Kidney capillary endothelial cell (primary cell): ENCODE data around the gene ARAP1.
A peak's percentile ranks its signal among the peaks of the same experiment; 100 is the strongest.

Source experiments
- DNase-seq: peaks from one replicate; pipeline ENCODE4 v3.0.0-alpha.2; 2018; ENCODE audit warnings: low spot score

The ARAP1 gene

DNA sequence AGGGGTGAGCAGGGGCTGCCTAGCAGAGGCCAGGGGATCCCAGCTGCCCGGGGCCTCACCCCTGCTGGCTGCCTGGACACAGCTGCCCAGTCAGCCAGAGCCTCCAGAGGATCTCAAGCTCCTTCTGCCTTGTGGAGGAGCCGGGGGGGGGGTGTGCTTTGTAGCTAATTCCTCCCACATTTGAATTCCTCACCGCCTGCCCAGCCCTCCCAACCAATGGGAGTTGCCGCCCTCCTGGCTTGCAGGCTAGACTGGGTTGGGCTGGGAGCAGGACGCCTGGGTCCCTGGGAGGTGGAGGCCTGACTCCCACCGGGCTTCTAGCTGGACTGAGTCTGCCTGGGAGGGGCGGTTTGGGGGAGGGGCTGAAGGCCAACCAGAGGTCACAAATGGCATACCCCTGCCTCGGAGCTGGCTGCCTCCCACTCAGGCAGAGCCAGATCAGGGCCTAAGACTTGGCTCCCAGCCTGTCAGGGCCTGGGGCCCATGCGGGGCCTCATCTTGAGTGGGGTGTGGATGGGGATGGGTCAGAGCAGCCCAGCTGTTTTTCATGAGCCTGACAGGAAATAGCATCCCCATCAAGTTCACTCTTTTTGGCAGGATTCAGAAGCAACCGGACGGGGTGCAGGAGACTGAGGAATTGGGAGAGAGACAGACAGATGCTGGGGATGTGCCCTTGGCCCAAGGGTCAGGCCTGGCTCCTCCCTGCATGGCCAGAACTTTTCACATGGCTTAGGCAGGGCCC, 48.8 kb downstream of the ARAP1 start:
- no peak for DNase-seq

DNA sequence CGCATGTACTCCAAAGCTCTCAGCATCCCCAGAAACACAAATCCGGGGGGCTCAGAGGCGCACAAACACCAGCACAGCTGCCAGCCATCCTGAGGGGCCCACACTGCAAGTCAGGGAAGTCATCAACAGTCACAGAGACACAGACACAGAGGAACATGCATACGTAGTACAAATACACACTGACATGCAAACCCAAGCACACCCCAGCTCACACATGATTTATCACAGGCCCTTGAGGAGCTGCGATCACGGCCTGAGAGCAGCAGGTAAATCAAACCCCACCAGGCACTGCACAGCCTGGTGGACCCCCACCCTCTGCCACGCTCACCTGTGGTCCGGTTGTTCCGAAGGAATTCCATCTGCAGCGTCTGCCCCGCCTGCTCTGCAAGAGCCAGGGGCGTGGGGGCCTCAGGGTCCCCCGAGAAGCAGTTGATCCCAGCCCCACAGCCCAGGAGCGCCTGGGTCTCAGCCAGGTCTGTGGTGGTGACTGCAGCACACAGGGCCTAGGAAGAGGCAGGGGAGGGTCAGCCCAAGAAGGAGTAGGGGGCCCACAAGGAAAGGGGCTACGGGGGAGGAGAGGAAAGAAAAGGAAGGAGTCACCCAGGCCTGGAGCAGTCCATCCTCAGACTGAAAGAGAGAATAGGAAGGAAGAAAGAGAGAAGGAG, 49.5 kb downstream of the ARAP1 start:
- no peak for DNase-seq

DNA sequence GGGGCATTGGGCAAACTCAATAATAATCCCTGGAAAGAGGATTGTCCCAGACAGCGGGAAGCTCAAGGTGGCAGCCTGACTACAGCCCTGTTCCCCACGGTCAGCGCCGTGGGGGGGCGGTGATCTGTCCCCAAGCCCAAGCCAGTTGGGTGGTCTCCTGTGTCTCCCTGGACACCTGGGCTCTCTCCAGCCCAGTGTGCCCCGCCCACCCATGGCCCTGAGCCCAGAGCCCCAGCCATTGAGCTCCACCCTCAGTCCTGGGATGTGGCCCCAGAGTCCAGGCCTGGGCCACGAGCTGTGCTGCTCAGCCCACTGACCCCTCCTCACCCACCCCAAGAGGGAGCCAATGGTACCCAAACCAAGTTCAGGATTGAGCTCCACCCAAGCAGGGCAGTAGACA, 50.1 kb downstream of the ARAP1 start:
- no peak for DNase-seq

DNA sequence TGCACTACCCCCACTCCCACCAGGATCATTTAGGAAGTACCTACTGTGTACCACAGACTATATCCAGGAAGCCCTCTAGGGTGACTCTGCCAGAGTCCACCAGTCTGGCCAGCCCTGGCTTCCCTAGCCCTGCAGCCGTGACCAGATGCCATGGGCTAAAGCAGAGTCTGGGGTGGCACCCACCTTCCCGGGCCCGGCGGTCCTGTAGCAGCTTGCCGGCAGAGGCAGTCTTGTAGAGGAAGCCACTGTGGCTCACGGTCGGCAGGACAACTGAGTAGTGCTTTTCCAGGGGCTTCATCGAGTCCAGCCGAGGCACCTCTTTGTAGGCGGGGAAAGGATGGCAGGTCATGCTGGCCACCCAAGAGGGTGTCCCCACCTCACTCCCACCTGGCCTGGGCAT, 50.7 kb downstream of the ARAP1 start:
- DNase-seq: no peak

DNA sequence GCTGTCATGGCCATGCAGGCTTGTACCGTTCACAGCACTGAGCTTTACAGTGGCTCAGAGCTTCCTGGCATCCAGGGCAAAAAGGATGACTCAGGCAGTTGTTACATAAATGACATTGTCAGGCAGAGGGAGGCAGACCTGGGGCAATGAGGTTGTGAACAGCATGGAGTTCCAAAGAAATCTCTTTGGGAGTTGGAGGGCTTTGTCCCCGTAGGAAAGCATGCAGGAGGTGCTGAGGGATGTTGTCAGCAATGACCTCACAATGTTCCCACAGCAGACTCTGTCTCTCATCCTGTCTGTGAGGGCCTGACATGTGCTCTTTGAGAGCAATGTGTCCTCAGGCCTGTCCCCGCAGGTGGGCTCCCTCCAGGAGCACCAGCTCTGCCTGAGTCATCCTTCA, 52.1 kb downstream of the ARAP1 start:
- peak; percentile 44 for DNase-seq

DNA sequence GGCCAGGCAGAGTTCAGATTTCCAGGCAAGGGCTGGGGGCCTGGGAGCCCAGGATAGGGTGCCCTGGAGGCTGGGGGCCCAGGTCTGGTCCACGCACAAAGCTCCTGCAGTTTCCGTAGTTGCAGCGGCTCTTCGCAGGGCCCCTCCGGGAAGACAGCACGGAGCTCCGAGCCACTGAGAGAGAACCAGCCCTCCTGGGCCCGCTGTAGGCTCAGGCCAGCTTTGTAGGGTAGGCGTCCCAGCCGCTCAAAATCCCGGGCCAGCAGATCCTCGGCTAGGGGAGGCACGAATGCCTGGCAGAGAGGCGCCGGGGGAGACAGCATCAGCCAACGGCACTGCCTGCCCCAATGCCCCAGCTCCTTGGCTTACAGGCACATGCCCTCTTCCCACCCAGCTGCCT, 54.4 kb downstream of the ARAP1 start:
- no peak for DNase-seq

DNA sequence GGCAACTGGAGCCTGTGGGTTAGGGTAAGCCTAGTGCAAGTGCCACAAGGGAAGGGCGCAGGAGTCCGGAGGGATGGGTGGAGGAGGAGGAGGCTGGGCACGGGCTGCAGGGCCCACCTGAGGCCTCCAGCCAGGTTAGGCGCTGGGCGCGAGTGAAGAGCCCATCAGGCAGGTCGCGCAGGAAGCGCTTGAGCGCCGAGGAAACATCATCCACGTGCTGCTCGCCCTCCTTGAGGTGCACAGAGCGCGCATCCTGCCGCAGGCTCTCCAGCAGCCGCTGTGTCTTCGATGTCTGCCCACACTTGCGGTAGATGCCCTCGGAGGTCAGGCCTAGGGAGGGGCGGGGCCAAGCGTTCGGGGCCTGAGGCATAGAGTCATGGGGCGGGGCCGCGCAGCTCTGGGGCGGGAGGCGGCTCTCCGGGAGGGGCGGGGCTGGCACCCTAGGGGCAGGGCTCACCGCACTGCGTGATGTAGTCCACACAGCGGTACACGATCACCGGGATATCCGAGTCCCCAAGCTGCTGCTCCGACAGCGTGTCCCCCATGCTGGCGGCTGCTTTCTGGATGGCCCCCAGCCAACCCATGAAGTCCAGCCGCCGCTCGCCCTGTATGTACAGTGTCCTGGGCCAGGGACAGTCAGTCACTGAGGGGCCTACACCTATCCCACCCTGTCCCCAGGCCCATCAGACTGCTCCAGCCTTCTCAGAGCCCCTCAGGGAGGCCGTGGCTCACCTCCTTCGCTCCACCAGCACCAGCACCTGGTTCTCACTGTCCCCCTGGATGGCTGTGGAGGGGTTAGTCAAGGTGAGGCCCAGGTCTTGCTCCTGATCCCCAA, 55.1 kb downstream of the ARAP1 start:
- no peak for DNase-seq

DNA sequence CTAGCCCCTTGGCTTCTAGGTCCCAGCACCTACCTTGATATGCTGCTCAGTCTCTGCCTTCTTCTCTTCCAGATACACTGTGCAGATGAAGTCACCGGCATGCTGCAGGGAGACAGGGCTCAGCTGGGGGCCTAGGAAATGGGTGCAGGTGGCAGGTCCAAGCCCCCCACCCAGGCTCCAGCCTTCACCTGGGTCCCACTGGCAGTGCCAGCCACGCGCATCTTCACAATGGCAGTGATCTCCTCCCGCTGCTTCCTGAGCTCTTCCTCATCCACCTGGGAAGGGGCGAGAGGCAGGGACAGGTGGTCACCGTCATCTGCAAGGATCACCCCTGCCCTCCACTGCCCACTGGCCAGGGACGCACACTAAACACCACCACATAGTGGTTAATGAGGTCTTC, 56.9 kb downstream of the ARAP1 start:
- DNase-seq: no peak

DNA sequence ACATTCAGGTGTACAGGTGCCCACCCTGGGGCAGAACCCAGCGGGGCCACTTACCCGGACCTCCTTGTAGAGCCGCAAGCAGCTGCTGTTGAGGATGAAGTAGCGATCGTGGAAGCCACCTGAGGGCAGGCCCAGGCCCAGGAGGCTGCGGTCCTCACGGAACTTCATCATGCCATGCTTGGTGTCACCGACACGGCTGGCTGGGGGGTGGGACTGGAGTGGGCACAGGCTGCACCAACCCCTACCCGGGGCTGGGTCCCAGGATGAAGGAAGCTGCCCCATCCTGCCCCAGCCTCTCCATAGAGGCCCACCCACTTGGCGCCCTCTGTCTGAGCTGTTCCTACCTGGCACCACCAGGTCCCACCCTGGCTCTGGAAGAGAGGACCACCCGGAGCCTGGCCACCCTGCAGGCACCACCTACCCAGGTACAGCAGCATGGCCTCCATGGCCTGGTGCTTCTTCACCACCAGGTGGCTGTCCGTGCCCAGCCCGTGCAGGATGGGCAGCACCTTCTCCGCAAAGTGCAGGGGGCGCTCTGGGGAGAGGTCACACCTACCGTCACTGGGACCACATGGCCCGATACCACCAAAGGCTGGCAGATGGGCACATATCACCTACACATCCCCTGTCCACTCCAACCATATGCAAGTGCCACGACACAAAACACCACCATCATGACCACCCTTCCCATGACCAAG, 58.8 kb downstream of the ARAP1 start:
- DNase-seq: no peak

DNA sequence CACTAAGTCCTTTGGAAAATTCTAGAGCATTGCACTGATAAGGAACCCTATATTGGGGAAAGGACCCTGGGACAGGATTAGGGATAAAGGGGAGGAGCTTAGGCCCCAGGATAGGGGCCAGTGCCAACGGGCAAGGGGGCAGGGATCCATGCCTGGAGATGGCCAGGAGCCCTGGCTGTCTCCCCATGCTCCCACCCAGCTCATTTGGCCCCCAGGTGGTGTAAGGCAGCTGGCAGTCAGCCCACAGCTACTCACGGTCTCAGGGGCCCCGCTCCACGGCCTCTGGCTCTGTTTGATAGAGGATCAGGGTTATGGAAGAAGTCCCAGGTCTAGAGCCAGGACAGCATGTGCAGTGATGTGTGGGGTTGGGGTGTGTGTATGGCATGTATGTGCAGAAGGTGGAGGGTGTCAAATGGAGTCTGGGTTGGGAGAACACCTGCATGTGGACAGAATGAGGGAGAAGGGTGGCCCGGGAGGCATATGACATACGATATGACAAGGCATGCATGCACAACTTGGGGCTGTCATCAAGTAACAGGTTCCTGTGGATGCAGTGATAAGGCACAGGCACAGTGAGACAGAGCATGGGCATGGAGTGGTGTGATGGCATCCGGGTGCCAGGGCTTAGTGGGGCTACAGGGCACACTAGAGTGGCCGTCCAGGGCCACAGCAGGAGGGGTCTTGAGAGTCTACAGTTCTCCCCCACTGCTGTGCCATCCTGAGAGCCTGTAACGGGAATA, 59.5 kb downstream of the ARAP1 start:
- no peak for DNase-seq

DNA sequence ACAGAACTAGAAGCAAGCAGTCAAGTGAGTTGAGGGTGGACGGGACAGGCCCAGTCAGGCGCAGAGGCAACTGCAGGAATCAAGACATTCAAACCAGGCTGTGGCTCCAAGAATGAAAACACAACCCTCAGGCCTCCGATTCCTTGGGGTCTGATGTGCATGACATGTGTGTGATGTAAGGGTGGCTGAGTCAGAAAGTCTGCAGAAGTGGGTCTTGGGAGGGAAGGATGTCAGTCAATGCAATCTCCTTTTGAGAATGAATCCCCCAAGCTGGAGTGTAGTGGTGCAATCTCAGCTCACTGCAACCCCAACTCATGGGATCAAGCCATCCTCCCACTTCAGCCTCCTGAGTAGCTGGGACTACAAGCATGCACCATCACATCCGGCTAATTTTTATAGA, 62.0 kb downstream of the ARAP1 start:
- DNase-seq: no peak

DNA sequence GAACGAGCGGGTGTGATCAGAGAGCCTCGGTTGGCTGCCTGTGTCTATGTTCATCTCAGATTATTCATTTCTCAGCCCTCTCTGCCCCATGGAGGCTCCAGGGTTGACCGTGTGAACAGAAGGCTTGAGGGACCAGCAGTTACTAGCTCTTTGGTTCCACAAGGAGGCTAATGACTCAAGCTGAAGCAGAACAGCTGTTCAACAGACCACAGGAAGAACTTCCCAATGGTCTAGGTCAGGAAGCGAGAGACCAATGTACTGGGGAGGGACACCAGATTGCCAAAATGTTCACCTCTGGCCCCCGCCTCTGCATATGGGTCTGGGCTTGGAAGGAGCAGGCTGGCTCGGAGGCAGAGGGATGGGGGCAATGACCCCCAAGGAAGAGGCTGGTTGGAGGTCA, 63.3 kb downstream of the ARAP1 start:
- no peak for DNase-seq

DNA sequence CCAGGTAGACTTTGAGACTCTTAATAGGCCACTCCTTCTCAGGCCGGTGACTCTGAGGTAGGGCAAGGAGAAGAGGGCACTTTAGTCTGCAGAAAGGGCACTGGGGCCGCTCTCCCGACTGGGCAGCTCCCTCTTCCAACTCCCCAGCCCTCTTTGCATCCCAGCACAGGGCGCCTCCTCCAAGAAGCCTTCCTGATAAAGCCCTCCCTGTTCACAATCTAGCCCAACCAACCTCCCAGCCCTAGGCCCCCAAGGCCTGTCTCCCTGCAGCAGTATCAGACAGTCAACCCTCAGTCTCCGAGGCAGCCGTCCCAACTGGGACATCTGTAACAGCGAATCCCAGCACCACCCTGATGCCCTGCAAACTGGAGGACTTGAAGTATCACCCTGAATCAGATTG, 63.7 kb downstream of the ARAP1 start:
- no peak for DNase-seq

DNA sequence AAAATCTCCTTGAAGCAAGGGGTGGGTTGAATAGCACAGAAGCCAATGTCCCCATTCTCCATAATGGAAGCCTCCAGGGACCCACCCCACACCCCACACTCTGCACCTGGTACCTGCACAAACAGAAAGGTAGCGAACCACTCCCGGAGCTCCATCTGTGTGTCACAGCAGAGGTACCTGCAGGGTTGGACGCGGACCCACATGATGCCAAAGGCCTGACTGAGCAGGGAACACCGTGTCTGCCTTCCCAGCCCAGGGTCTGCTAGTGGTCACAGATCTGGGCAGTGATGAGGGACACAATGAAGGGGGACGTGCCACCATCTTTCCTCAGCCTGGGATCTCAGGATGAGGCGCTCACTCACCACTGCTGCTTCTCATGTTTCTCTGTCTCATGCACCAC, 64.9 kb downstream of the ARAP1 start:
- DNase-seq: no peak

DNA sequence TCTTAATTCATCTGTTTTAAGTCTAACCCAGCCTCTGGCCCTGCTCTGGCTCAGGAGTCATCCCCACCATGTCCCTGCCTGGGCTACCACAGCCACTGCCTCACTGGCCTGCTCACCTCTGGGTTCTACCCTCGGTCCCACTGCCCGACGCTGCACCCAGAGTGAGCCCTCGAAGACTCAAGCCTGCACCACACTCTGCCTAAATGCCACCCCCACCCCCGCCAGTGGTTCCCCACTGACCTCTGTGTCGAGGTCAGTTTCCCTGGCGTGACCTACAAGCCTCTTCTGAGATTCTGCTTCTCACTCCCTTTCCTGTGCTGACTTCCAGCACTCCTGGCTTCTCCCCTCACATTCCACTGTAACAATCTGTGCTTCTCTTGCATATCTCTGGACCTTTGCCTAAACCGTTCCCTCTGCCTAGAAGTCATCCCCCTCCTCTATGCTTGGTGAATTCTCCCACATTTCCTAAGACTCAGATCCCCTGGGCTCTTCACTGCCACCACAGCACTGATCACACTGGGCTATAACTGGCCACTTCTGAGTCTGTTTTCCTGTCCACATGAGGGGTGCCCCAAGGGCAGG, 65.5 kb downstream of the ARAP1 start:
- DNase-seq: no peak

DNA sequence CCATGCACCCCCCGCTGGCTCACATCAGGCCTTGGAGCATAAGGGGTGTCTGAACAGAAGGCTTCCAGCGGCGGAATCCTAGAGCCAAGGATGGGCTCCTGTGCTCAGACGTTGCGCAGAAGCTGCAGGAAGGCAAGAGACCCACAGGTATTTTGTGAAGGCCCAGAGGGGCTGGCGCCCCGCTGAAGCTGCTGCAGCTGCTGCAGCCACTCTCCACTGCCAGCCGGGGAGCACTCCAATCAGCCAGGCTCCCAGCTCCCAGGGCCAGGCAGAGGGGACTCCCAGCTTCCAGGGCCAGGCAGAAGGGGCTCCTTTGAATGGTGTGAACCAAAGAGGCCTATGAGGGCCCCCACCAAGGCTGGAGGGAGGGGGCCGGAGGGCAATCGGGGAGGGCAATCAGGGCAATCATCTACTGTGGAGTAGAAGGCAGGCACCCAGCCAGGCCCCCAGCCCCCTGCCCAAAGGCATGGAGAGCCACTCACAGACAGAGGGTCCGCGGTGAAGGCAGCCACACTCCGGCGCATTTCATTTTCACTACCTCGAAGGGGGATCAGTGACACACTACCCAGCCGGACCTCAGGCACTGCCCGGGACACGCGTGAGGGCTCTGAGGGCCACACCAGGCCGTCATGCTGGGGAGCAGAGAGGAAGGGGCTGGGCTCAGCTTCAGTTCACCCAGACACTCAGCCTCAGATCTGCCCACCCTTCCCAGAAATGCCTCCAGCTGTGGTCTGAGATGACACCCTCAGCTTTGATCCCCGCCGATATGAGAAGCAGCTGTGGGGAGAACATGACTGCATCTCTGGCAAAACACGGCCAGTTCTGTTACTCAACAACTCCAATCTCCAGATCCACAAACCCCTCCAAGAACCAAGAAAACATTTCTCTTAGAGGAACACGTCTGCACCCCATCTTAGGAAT, 66.4 kb downstream of the ARAP1 start:
- no peak for DNase-seq

DNA sequence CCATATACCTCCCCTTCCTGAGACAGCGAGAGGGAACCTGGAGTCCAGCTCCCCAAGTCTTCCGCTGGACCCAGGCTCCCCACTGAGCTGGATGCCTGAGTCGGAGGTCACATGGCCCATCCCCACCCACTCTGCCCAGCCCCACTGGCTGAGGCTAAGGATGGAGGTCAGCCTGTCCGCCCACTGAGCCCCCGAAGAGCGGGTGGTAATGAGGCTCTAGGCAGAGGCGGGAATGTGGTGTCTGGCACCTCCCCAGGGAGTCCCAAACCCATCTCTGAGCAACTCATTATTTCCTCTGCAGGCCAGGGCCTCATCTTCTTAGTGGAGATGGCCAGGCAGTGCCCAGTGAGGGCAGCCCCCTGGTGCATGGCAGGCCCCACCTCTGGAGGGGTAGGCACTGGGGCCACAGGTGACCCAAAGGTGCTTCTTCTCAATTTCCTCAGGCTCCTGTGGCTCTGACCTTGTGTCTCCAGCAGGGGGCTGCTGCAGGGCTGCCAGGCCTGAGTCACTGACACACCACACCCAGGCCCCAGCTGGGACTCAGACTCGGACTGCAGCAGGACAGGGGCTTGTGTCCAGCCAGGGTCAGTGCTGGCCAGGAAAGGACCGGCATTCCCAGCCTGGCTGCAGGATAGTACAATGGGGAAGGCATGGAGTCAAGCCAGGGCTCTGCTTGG, 67.8 kb downstream of the ARAP1 start:
- peak; percentile 53 for DNase-seq

DNA sequence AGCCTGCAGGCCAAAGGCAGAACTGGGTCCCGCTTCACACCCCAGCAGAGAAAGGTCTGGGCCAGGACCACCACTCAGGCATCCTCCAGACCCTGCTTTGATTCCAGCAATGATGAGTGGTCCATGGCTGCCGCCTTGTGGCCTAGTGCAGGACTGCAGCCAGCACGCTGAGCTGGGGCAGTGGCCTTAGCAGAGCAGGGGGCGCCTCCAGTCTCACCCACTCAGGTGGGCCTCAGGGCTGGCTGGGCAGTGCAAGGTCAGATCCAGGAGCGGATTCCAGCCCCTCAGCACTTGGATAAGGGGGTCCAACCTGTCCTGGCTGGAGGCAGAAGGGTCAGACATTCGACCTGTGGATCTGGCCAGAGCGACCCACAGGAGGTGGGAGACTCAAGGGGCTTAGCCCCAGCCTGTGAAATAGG, 68.4 kb downstream of the ARAP1 start:
- peak; percentile 40 for DNase-seq

DNA sequence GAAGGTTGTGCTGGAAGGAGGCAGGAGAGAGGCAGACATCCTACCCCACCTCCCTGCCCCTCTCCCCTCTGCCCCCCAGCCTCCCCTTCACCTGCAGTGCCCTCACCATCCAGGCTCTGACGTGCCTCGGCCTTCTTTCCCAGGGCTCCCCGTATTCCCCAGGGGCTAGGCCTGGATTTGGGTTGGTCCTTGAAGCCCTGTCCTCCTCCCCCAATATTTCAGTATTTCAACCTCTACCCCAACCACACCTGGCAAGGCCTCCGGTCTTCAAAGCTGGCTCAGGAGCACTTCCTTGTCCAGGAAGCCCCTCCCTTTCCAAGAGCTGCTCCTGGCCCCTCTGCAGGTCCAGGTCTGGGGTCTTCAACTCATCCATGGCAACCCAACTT, 69.4 kb downstream of the ARAP1 start:
- DNase-seq: no peak
